HepG2 (cell line): Measurements from ENCODE around the gene MYO7B. TPM values are rescaled to one million over a fixed set of nuclear protein-coding genes. Genes with fewer than 3 reads are reported as not detected.

Source experiments
- CEBPB ChIP-seq: IDR thresholded peaks from 2 replicates; pipeline ENCODE4 v1.6.1; 2011; ENCODE audit warnings: low read depth, low read length, improper control_type of control experiment, borderline replicate concordance
- CHD2 ChIP-seq: IDR thresholded peaks from 2 replicates; pipeline ENCODE4 v1.6.1; 2011; ENCODE audit warnings: low read depth, low read length, improper control_type of control experiment
- ESRRA ChIP-seq: sonication (generic); formaldehyde crosslinking; IDR thresholded peaks from 2 replicates; pipeline ENCODE4 v1.5.1; 2020; ENCODE audit warnings: mild to moderate bottlenecking, low read depth, missing genetic modification reagents
- FOXC1 ChIP-seq: sonication (generic); formaldehyde crosslinking; IDR thresholded peaks from 2 replicates; pipeline ENCODE4 v1.8.0; 2022; ENCODE audit warnings: mild to moderate bottlenecking, missing genetic modification reagents, borderline replicate concordance
- GABPB1 ChIP-seq: IDR thresholded peaks from 2 replicates; pipeline ENCODE4 v1.6.1; 2016; ENCODE audit warnings: mild to moderate bottlenecking, missing genetic modification reagents, moderate library complexity, missing compliant biosample characterization
- GATAD2A ChIP-seq: IDR thresholded peaks from 2 replicates; pipeline ENCODE4 v1.6.1; 2016
- JUND ChIP-seq: sonication (generic); formaldehyde crosslinking; IDR thresholded peaks from 2 replicates; pipeline ENCODE4 v1.8.0; 2022; ENCODE audit warnings: mild to moderate bottlenecking, missing genetic modification reagents
- MAFF ChIP-seq: IDR thresholded peaks from 2 replicates; pipeline ENCODE4 v1.6.1; 2011; ENCODE audit warnings: low read depth, low read length, improper control_type of control experiment
- MYC ChIP-seq: sonication (generic); formaldehyde crosslinking; IDR thresholded peaks from 2 replicates; pipeline ENCODE4 v1.9.0; 2021; ENCODE audit warnings: missing genetic modification reagents, borderline replicate concordance
- NFIB ChIP-seq: sonication (generic); formaldehyde crosslinking; IDR thresholded peaks from 2 replicates; pipeline ENCODE4 v1.9.0; 2021; ENCODE audit warnings: missing genetic modification reagents, mild to moderate bottlenecking, borderline replicate concordance
- PAX8 ChIP-seq: sonication (generic); formaldehyde crosslinking; IDR thresholded peaks from 2 replicates; pipeline ENCODE4 v1.8.0; 2022; ENCODE audit warnings: mild to moderate bottlenecking, missing genetic modification reagents, borderline replicate concordance
- YY1 ChIP-seq: IDR thresholded peaks from 2 replicates; pipeline ENCODE4 v1.6.1; 2011; ENCODE audit warnings: low read length, low read depth, moderate library complexity, mild to moderate bottlenecking; ENCODE audit not compliant: insufficient read depth, insufficient replicate concordance
- ZNF710 ChIP-seq: sonication (generic); formaldehyde crosslinking; IDR thresholded peaks from 2 replicates; pipeline ENCODE4 v1.5.0; 2020; ENCODE audit warnings: mild to moderate bottlenecking, missing genetic modification reagents, borderline replicate concordance
- ZNF746 ChIP-seq: sonication (generic); formaldehyde crosslinking; IDR thresholded peaks from 2 replicates; pipeline ENCODE4 v1.8.0; 2022; ENCODE audit warnings: mild to moderate bottlenecking, missing genetic modification reagents
- ZNF749 ChIP-seq: sonication (generic); formaldehyde crosslinking; IDR thresholded peaks from 2 replicates; pipeline ENCODE4 v1.8.0; 2022; ENCODE audit warnings: mild to moderate bottlenecking, missing genetic modification reagents, moderate library complexity, borderline replicate concordance
- ZSCAN31 ChIP-seq: sonication (generic); formaldehyde crosslinking; IDR thresholded peaks from 2 replicates; pipeline ENCODE4 v1.5.0; 2020; ENCODE audit warnings: low read depth, mild to moderate bottlenecking, missing genetic modification reagents
- polyA plus RNA-seq, 8 experiments: library from polyadenylated mRNA; depleted of rRNA in 3 of 8; stranded (reverse) in 7 of 8; unstranded in 1 of 8; fragments of >200 nt; fragmentation: Illumina TruSeq in 4 of 8; extraction: Trizol in 4 of 8; gene quantifications; 2 replicates each; pipeline versions ENCODE4 v1.2.1 to v1.2.3, GENCODE V29; 2011 to 2016; ENCODE audit warnings: low read depth in 4 of 8, missing spikeins in 1 of 8, mixed read lengths in 1 of 8; ENCODE audit not compliant: insufficient read depth in 1 of 8
- total RNA-seq, 5 experiments: library from RNA; depleted of rRNA; stranded (reverse); fragments of >200 nt; fragmentation: Illumina TruSeq; extraction: Trizol; gene quantifications; 2 replicates each; pipeline ENCODE4 v1.2.3, GENCODE V29; 2016; ENCODE audit warnings: low read depth in 1 of 5
- TF ChIP-seq, protein P1 (sequence below): sonication (generic); formaldehyde crosslinking; IDR thresholded peaks from 2 replicates; pipeline ENCODE4 v1.8.0; 2022; ENCODE audit warnings: missing genetic modification reagents, mild to moderate bottlenecking, borderline replicate concordance
- TF ChIP-seq, protein P2 (sequence below): sonication (generic); formaldehyde crosslinking; IDR thresholded peaks from 2 replicates; pipeline ENCODE4 v1.8.0; 2022; ENCODE audit warnings: missing genetic modification reagents, mild to moderate bottlenecking, inconsistent platforms, borderline replicate concordance
- TF ChIP-seq, protein P3 (sequence below): sonication (generic); formaldehyde crosslinking; IDR thresholded peaks from 2 replicates; pipeline ENCODE4 v1.5.1; 2020; ENCODE audit warnings: mild to moderate bottlenecking, missing genetic modification reagents, moderate library complexity

Gene MYO7B
- total and polyA plus RNA-seq, 2 of the 13 experiments (the other 11 are each of a cell fraction or from before 2014, with no cell fraction given), result not detected

- TF ChIP-seq YY1 (no peak), CEBPB (no peak), MYC (CRISPR knock-in tag) (peak; percentile 2; the same call in 1 of the 2 replicates), GATAD2A (CRISPR knock-in tag) (0 out of 2 replicates have a peak, but pooled peaks have one; percentile 16), GABPB1 (CRISPR knock-in tag) (peak; percentile 43; the same call in 1 of the 2 replicates), ESRRA (CRISPR knock-in tag) (peak; percentile 67; the same call in 1 of the 2 replicates), MAFF (no peak), CHD2 (no peak), ZNF746 (CRISPR knock-in tag) (peak; percentile 45; the same call in 1 of the 2 replicates), PAX8 (CRISPR knock-in tag) (peak; percentile 32; the same call in 1 of the 2 replicates), ZNF710 (CRISPR knock-in tag) (peak; percentile 59; the same call in 1 of the 2 replicates), ZNF749 (CRISPR knock-in tag) (no peak), JUND (0 out of 2 replicates have a peak, but pooled peaks have one; percentile 34), ZSCAN31 (0 out of 2 replicates have a peak, but pooled peaks have one; percentile 30), FOXC1 (CRISPR knock-in tag) (0 out of 2 replicates have a peak, but pooled peaks have one; percentile 47), NFIB (CRISPR knock-in tag) (no peak)
- TF ChIP-seq, protein P1, sequence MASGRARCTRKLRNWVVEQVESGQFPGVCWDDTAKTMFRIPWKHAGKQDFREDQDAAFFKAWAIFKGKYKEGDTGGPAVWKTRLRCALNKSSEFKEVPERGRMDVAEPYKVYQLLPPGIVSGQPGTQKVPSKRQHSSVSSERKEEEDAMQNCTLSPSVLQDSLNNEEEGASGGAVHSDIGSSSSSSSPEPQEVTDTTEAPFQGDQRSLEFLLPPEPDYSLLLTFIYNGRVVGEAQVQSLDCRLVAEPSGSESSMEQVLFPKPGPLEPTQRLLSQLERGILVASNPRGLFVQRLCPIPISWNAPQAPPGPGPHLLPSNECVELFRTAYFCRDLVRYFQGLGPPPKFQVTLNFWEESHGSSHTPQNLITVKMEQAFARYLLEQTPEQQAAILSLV (CRISPR knock-in tag), result peak; percentile 9; the same call in 1 of the 2 replicates
- TF ChIP-seq, protein P2, sequence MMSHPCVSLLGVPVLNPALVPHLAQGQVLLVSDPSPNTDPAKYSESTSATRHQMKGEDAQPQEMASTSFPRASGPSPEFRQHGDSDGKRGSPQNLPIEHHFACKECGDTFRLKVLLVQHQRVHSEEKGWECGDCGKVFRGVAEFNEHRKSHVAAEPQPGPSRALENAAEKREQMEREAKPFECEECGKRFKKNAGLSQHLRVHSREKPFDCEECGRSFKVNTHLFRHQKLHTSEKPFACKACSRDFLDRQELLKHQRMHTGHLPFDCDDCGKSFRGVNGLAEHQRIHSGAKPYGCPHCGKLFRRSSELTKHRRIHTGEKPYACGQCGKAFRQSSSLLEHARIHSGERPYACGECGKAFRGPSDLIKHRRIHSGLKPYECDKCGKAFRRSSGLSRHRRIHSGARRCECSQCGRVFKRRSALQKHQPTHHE (CRISPR knock-in tag), result 0 out of 2 replicates have a peak, but pooled peaks have one; percentile 26
- TF ChIP-seq, protein P3, sequence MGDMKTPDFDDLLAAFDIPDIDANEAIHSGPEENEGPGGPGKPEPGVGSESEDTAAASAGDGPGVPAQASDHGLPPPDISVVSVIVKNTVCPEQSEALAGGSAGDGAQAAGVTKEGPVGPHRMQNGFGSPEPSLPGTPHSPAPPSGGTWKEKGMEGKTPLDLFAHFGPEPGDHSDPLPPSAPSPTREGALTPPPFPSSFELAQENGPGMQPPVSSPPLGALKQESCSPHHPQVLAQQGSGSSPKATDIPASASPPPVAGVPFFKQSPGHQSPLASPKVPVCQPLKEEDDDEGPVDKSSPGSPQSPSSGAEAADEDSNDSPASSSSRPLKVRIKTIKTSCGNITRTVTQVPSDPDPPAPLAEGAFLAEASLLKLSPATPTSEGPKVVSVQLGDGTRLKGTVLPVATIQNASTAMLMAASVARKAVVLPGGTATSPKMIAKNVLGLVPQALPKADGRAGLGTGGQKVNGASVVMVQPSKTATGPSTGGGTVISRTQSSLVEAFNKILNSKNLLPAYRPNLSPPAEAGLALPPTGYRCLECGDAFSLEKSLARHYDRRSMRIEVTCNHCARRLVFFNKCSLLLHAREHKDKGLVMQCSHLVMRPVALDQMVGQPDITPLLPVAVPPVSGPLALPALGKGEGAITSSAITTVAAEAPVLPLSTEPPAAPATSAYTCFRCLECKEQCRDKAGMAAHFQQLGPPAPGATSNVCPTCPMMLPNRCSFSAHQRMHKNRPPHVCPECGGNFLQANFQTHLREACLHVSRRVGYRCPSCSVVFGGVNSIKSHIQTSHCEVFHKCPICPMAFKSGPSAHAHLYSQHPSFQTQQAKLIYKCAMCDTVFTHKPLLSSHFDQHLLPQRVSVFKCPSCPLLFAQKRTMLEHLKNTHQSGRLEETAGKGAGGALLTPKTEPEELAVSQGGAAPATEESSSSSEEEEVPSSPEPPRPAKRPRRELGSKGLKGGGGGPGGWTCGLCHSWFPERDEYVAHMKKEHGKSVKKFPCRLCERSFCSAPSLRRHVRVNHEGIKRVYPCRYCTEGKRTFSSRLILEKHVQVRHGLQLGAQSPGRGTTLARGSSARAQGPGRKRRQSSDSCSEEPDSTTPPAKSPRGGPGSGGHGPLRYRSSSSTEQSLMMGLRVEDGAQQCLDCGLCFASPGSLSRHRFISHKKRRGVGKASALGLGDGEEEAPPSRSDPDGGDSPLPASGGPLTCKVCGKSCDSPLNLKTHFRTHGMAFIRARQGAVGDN (CRISPR knock-in tag), result peak; percentile 63
Measured at GRCh38 chr2:127674241-127675209, 139.0 kb downstream of the MYO7B start (continued).
